Measurements from ENCODE around the gene APOBR. TPM values are rescaled to one million over a fixed set of nuclear protein-coding genes. Genes with fewer than 3 reads are reported as not detected.

The APOBR gene
- total and polyA plus RNA-seq, 10 of the 15 experiments (the other 5 are each of a cell fraction or from before 2014, with no cell fraction given): 0.04 to 2.5 (median 0.54) TPM; not detected in 1

DNA sequence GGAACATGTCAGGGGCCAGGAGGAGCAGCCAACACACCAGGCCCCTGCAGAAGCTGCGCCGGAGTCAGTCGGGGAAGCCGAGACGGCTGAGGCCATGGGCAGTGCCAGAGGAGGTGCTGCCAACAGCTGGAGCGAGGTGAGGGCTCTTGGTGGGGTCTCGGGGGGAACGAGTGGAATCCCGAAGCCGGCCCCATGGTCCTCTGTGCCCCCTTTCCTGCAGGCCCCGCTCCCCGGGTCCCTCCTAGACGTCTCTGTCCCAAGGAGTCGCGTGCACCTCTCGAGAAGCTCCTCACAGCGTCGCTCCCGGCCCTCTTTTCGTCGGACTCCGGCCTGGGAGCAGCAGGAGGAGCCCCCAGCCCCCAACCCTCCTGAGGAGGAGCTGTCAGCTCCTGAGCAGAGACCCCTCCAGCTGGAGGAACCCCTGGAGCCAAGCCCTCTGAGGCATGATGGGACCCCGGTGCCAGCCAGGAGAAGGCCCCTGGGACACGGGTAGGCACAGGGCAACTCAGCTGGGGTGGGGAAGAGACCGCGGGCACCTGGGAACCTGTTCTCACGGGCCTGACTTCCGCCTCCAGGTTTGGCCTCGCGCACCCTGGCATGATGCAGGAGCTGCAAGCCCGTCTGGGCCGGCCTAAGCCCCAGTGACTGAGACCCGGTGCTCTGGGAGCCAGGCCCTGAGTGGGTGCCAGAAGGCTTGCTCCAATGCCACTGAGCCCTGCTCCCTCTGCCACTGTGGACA lies 3.6 kb downstream of the APOBR start (continued):
- TF ChIP-seq SMAD1 (IDR thresholded peaks at IDR 0.05; ENCODE audit: low read depth, partially characterized antibody): no peak
- TF ChIP-seq DPF2 (IDR thresholded peaks at IDR 0.05): no peak
- no peak for TF ChIP-seq KAT2A (conservative IDR thresholded peaks at IDR 0.05; ENCODE audit: control insufficient read depth, low read depth, low read length)
- TF ChIP-seq SMAD5 (IDR thresholded peaks at IDR 0.05; ENCODE audit: low read depth): no peak
- TF ChIP-seq JUND (IDR thresholded peaks at IDR 0.05; ENCODE audit: low read depth, low read length): no peak
- TF ChIP-seq, protein P1, sequence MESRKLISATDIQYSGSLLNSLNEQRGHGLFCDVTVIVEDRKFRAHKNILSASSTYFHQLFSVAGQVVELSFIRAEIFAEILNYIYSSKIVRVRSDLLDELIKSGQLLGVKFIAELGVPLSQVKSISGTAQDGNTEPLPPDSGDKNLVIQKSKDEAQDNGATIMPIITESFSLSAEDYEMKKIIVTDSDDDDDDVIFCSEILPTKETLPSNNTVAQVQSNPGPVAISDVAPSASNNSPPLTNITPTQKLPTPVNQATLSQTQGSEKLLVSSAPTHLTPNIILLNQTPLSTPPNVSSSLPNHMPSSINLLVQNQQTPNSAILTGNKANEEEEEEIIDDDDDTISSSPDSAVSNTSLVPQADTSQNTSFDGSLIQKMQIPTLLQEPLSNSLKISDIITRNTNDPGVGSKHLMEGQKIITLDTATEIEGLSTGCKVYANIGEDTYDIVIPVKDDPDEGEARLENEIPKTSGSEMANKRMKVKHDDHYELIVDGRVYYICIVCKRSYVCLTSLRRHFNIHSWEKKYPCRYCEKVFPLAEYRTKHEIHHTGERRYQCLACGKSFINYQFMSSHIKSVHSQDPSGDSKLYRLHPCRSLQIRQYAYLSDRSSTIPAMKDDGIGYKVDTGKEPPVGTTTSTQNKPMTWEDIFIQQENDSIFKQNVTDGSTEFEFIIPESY (IDR thresholded peaks at IDR 0.05): no peak
- no peak for TF ChIP-seq PAX8 (IDR thresholded peaks at IDR 0.05)
- TF ChIP-seq NR2C2 (IDR thresholded peaks at IDR 0.05; ENCODE audit: borderline replicate concordance, control insufficient read depth, insufficient read length, low read depth): no peak

DNA sequence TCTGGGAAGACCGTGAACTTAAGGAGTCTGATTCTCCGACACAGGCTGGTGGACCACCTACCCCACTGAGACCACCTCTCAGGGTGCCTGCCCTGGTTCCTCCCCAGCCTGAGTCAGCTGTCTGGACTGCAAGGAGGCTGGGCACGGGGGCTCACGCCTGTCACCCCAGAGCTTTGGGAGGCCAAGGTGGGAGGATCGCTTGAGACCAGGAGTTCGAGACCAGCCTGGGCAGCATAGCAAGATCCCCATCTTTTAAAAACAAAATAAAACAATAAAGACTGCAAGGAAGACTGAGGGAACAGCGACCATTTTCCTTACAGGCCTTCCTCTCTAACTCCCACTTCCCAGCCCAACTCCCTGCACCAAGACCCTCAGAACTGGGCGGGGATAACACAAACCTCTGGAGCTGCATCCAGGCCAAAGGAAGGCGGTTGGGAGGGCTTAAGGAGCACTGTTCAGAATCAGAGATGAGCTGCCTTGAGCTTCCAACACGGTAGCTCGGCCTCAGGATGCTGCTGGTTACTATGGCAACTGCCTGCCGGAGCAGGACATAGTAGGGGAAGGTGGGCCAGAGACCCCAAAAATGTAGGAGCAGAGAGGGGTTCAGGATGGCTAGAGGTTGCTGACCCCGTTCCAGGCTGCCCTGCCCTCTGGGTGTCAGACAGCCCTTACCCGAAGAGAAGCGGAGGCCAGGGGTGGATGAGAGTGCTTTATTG lies 4.4 kb downstream of the APOBR start:
- Histone ChIP-seq H3K4me1 (ENCODE audit: control insufficient read depth, insufficient read depth, low read length) (peaks cover 23% of the 10 kb centered on the region), H3K9ac (ENCODE audit: control insufficient read depth, insufficient read depth, low read length) (no peak overlapping the region), H2AFZ (ENCODE audit: control insufficient read depth, low read depth, low read length) (no peak overlapping the region), H3K27ac (ENCODE audit: control insufficient read depth, insufficient read depth) (no peak overlapping the region), H3K9me3 (replicated peaks; ENCODE audit: control insufficient read depth, insufficient read depth, low read length) (no peaks in the 10 kb centered on the region), H3K4me2 (ENCODE audit: control insufficient read depth, insufficient read depth) (no peak overlapping the region), H3K36me3 (ENCODE audit: control insufficient read depth in 2 of 2, insufficient read depth in 2 of 2, low read length in 1 of 2) (no peaks in the 10 kb centered on the region), H3K4me3 (no peak overlapping the region), H4K20me1 (ENCODE audit: control insufficient read depth, insufficient read depth) (no peaks in the 10 kb centered on the region), H3K79me2 (ENCODE audit: control insufficient read depth, insufficient read depth, low read length) (no peaks in the 10 kb centered on the region), H3K27me3 (replicated peaks in 1 of 2; ENCODE audit: control insufficient read depth in 2 of 2, insufficient read depth in 2 of 2, low read length in 1 of 2) (no peaks in the 10 kb centered on the region)
- in situ Hi-C loops (cut with MboI) (no loop called here), intact Hi-C loops (cut with micrococcal nuclease; ENCODE audit: unreplicated experiment) (loop anchor here (10.0 kb wide), 1 partner anchor 426 kb away; the partner anchor contains the start of gene RABEP2)
- ChIA-PET POLR2A (no interaction called here), RAD21 (ENCODE audit: unreplicated experiment) (no interaction called here), SMC1A (ENCODE audit: uncharacterized antibody, unreplicated experiment) (no interaction called here), CTCF (no interaction called here)
- 71% methylated on average over 15 of the region's 15 CpGs for WGBS (ENCODE audit: insufficient coverage, insufficient replicate concordance, low lambda C conversion rate, missing lambda C conversion rate)
- DNase-seq (ENCODE audit: low read depth, low spot score) (no peak), FAIRE-seq (no peak), ATAC-seq (no peak)
- BruUV-seq (replicated peaks): no TSS peak
- TF ChIP-seq CEBPB (IDR thresholded peaks at IDR 0.05; ENCODE audit: borderline replicate concordance in 1 of 2, low read depth in 2 of 2, low read length in 2 of 2) (no peak), SMC3 (IDR thresholded peaks at IDR 0.05; ENCODE audit: borderline replicate concordance, low read length) (no peak), ZNF384 (IDR thresholded peaks at IDR 0.05; ENCODE audit: borderline replicate concordance, low read depth, low read length) (no peak), NFXL1 (IDR thresholded peaks at IDR 0.05; ENCODE audit: borderline replicate concordance) (no peak), CREM (IDR thresholded peaks at IDR 0.05; ENCODE audit: low read depth) (no peak), BRCA1 (IDR thresholded peaks at IDR 0.05; ENCODE audit: low read depth, low read length) (no peak), TBL1XR1 (IDR thresholded peaks at IDR 0.05; ENCODE audit: low read depth, low read length) (no peak), KAT2A (conservative IDR thresholded peaks at IDR 0.05; ENCODE audit: control insufficient read depth, low read depth, low read length) (no peak), ZNF274 (IDR thresholded peaks at IDR 0.05; ENCODE audit: insufficient read depth, insufficient read length) (no peak)
- TF ChIP-seq, protein P2, sequence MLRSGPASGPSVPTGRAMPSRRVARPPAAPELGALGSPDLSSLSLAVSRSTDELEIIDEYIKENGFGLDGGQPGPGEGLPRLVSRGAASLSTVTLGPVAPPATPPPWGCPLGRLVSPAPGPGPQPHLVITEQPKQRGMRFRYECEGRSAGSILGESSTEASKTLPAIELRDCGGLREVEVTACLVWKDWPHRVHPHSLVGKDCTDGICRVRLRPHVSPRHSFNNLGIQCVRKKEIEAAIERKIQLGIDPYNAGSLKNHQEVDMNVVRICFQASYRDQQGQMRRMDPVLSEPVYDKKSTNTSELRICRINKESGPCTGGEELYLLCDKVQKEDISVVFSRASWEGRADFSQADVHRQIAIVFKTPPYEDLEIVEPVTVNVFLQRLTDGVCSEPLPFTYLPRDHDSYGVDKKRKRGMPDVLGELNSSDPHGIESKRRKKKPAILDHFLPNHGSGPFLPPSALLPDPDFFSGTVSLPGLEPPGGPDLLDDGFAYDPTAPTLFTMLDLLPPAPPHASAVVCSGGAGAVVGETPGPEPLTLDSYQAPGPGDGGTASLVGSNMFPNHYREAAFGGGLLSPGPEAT (IDR thresholded peaks at IDR 0.05; ENCODE audit: low read depth): no peak
- TF ChIP-seq, protein P3, sequence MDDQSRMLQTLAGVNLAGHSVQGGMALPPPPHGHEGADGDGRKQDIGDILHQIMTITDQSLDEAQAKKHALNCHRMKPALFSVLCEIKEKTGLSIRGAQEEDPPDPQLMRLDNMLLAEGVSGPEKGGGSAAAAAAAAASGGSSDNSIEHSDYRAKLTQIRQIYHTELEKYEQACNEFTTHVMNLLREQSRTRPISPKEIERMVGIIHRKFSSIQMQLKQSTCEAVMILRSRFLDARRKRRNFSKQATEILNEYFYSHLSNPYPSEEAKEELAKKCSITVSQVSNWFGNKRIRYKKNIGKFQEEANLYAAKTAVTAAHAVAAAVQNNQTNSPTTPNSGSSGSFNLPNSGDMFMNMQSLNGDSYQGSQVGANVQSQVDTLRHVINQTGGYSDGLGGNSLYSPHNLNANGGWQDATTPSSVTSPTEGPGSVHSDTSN (IDR thresholded peaks at IDR 0.05; ENCODE audit: insufficient replicate concordance, low read depth, low read length): no peak

Measured in GM12878 (cell line).